HCT116 (cell line): Measurements from ENCODE around the gene ADGRB3. TPM values are rescaled to one million over a fixed set of nuclear protein-coding genes. Genes with fewer than 3 reads are reported as not detected.

Experiments used
- ATAC-seq: fragments of 200-7000 bp; cut with Tn5 transposase; 2 replicates; pipeline ENCODE4 v1.9.1; 2020; ENCODE audit warnings: mild to moderate bottlenecking, moderate library complexity
- BruUV-seq: library from RNA; stranded (reverse); fragments of 400-500 nt; replicated peaks from 2 replicates; lab custom pipeline; 2021; lab: Mats Ljungman, UMichigan
- CTCF ChIA-PET: fragments of 300-600 bp; sonication (Branson Sonifier 250); formaldehyde crosslinking; loops from one replicate; lab custom pipeline; 2021; ENCODE audit warnings: antibody characterized with exemption; lab: Charles Lee
- POLR2A ChIA-PET: fragments of 300-600, 350-600 bp; sonication (Branson Sonifier 250); formaldehyde crosslinking; loops from one replicate; lab custom pipeline; 2021; ENCODE audit warnings: antibody characterized with exemption; lab: Charles Lee
- RAD21 ChIA-PET, 2 experiments: fragments of 300-600 bp; sonication (Branson Sonifier 250); formaldehyde crosslinking; loops; one replicate each; lab custom pipeline; 2023; ENCODE audit warnings: low total read pairs in 2 of 2; ENCODE audit not compliant: uncharacterized antibody in 2 of 2, unreplicated experiment in 2 of 2, low non-redundant PET in 1 of 2; lab: Charles Lee
- DNase-seq: peaks from one replicate; pipeline ENCODE4 v3.0.0-alpha.2; 2010; ENCODE audit warnings: low read depth, low spot score
- H2AFZ ChIP-seq: fragments of 200-600 bp; shearing (Covaris generic), sonication (generic); 2 replicates; pipeline ENCODE4 v1.6.1; 2017; ENCODE audit warnings: low read depth, mixed run types, mixed read lengths, antibody characterized with exemption, low read length; ENCODE audit not compliant: poor library complexity, severe bottlenecking
- H3K27ac ChIP-seq: 2 replicates; pipeline ENCODE4 v1.5.1; 2012; ENCODE audit warnings: low read depth, low read length
- H3K27me3 ChIP-seq: fragments of 200-600 bp; sonication (generic); 2 replicates; pipeline ENCODE4 v1.6.1; 2016; ENCODE audit warnings: mixed run types, low read length, mixed read lengths; ENCODE audit not compliant: insufficient read depth
- H3K36me3 ChIP-seq, 2 experiments: fragments of 200-500 bp in 1 of 2; fragments of 200-600 bp in 1 of 2; sonication (Bioruptor generic) in 1 of 2; sonication (generic) in 1 of 2; 2 replicates each; pipeline versions ENCODE4 v1.5.1 to v1.6.1; 2014 to 2016; ENCODE audit warnings: low read length in 2 of 2, inconsistent platforms in 1 of 2, mixed read lengths in 1 of 2, mixed run types in 1 of 2; ENCODE audit not compliant: insufficient read depth in 2 of 2, control insufficient read depth in 1 of 2
- H3K4me1 ChIP-seq, 2 experiments: fragments of 200-600 bp in 1 of 2; sonication (generic) in 1 of 2; 2 replicates each; pipeline versions ENCODE4 v1.5.1 to v1.6.1; 2012 to 2017; ENCODE audit warnings: low read length in 2 of 2, inconsistent platforms in 1 of 2, mild to moderate bottlenecking in 1 of 2, mixed read lengths in 1 of 2, mixed run types in 1 of 2, moderate library complexity in 1 of 2; ENCODE audit not compliant: insufficient read depth in 2 of 2, control insufficient read depth in 1 of 2
- H3K4me2 ChIP-seq: fragments of 200-600 bp; sonication (generic); 2 replicates; pipeline ENCODE4 v1.6.1; 2017; ENCODE audit warnings: mixed run types, low read length, mixed read lengths
- H3K4me3 ChIP-seq, 2 experiments: fragments of 200-600 bp in 1 of 2; sonication (generic) in 1 of 2; replicated peaks in 1 of 2; 2 replicates each; pipeline ENCODE4 v1.5.1; 2011 to 2016; ENCODE audit warnings: low read length in 2 of 2, control low read depth in 1 of 2, low read depth in 1 of 2, mild to moderate bottlenecking in 1 of 2, mixed read lengths in 1 of 2, mixed run types in 1 of 2
- H3K79me2 ChIP-seq: fragments of 200-600 bp; sonication (generic); 2 replicates; pipeline ENCODE4 v1.6.1; 2017; ENCODE audit warnings: mild to moderate bottlenecking, mixed run types, low read length, moderate library complexity, mixed read lengths; ENCODE audit not compliant: insufficient read depth
- H3K9ac ChIP-seq: fragments of 200-600 bp; sonication (generic); 2 replicates; pipeline ENCODE4 v1.6.1; 2016; ENCODE audit warnings: low read length, mixed read lengths
- H3K9me2 ChIP-seq: fragments of 200-600 bp; sonication (generic), shearing (Covaris generic); 2 replicates; pipeline ENCODE4 v1.6.1; 2017; ENCODE audit warnings: mixed run types, mild to moderate bottlenecking, moderate library complexity; ENCODE audit not compliant: insufficient read depth
- H3K9me3 ChIP-seq, 2 experiments: fragments of 200-500 bp in 1 of 2; fragments of 200-600 bp in 1 of 2; sonication (Bioruptor generic) in 1 of 2; sonication (generic) in 1 of 2; 2 replicates each; pipeline ENCODE4 v1.6.1; 2014 to 2017; ENCODE audit warnings: low read length in 2 of 2, mixed read lengths in 2 of 2, inconsistent platforms in 1 of 2, low read depth in 1 of 2, mild to moderate bottlenecking in 1 of 2, mixed run types in 1 of 2, moderate library complexity in 1 of 2; ENCODE audit not compliant: control insufficient read depth in 1 of 2, insufficient read depth in 1 of 2
- H4K20me1 ChIP-seq: fragments of 200-600 bp; sonication (generic), shearing (Covaris generic); 2 replicates; pipeline ENCODE4 v1.6.1; 2017; ENCODE audit warnings: mixed run types, mild to moderate bottlenecking, moderate library complexity; ENCODE audit not compliant: insufficient read depth
- CBX3 ChIP-seq: IDR thresholded peaks from 2 replicates; pipeline ENCODE4 v1.6.1; 2012; ENCODE audit warnings: low read depth
- EGR1 ChIP-seq: IDR thresholded peaks from 2 replicates; pipeline ENCODE4 v1.6.1; 2012; ENCODE audit warnings: low read depth
- EZH2 ChIP-seq: fragments of 200-600 bp; sonication (generic); IDR thresholded peaks from 2 replicates; pipeline ENCODE4 v1.6.1; 2017; ENCODE audit warnings: antibody characterized with exemption, mixed run types
- EZH2phosphoT487 ChIP-seq: fragments of 200-600 bp; IDR thresholded peaks from 2 replicates; pipeline ENCODE4 v1.6.1; 2018; ENCODE audit warnings: antibody characterized with exemption, borderline replicate concordance
- FOSL1 ChIP-seq: IDR thresholded peaks from 2 replicates; pipeline ENCODE4 v1.6.1; 2012; ENCODE audit warnings: low read depth
- POLR2A ChIP-seq: IDR thresholded peaks from 2 replicates; pipeline ENCODE4 v1.7.0; 2011; ENCODE audit warnings: borderline replicate concordance; ENCODE audit not compliant: insufficient read depth, insufficient read length; ENCODE audit errors: extremely low read depth
- POLR2AphosphoS5 ChIP-seq: IDR thresholded peaks from 2 replicates; pipeline ENCODE4 v1.6.1; 2011; ENCODE audit warnings: mild to moderate bottlenecking, low read depth, low read length, moderate library complexity
- TCF7L2 ChIP-seq: IDR thresholded peaks from 2 replicates; pipeline ENCODE4 v1.7.0; 2011; ENCODE audit warnings: borderline replicate concordance, inconsistent platforms; ENCODE audit not compliant: insufficient read depth, insufficient read length; ENCODE audit errors: extremely low read depth
- YY1 ChIP-seq: IDR thresholded peaks from 2 replicates; pipeline ENCODE4 v1.6.1; 2011; ENCODE audit warnings: low read length, low read depth, moderate library complexity, mild to moderate bottlenecking; ENCODE audit not compliant: insufficient replicate concordance; ENCODE audit errors: extremely low read depth
- ZFX ChIP-seq: fragments of 450-650 bp; IDR thresholded peaks from 2 replicates; pipeline ENCODE4 v1.6.1; 2017
- intact Hi-C: fragments of 100-400 bp; cut with micrococcal nuclease; formaldehyde crosslinking; loops from 2 replicates; pipeline ENCODE4 v1.10.0; 2022
- total RNA-seq: library from RNA; stranded (reverse); gene quantifications from one replicate; pipeline ENCODE4 v1.2.1, GENCODE V29; 2021; ENCODE audit not compliant: unreplicated experiment
- TF ChIP-seq, protein P1 (sequence below): IDR thresholded peaks from 2 replicates; pipeline ENCODE4 v1.6.1; 2011; ENCODE audit warnings: mild to moderate bottlenecking, low read length, moderate library complexity; ENCODE audit not compliant: insufficient replicate concordance; ENCODE audit errors: extremely low read depth
- TF ChIP-seq, protein P2 (sequence below): IDR thresholded peaks from 2 replicates; pipeline ENCODE4 v1.6.1; 2012
- TF ChIP-seq, protein P3 (sequence below), 3 experiments: fragments of 200-600 bp in 1 of 3; sonication (generic) in 1 of 3; IDR thresholded peaks in 2 of 3; conservative IDR thresholded peaks in 1 of 3; 2 replicates each; pipeline ENCODE4 v1.5.1; 2012 to 2017; ENCODE audit warnings: low read depth in 2 of 3, low read length in 2 of 3, antibody characterized with exemption in 1 of 3, borderline replicate concordance in 1 of 3, control low read depth in 1 of 3, mild to moderate bottlenecking in 1 of 3, mixed read lengths in 1 of 3, mixed run types in 1 of 3, moderate library complexity in 1 of 3; ENCODE audit not compliant: insufficient read depth in 1 of 3
- TF ChIP-seq, protein P4 (sequence below): IDR thresholded peaks from 2 replicates; pipeline ENCODE4 v1.6.1; 2012

ADGRB3 gene
- total RNA-seq, 1 experiment from 2014 or later, result not detected

DNA sequence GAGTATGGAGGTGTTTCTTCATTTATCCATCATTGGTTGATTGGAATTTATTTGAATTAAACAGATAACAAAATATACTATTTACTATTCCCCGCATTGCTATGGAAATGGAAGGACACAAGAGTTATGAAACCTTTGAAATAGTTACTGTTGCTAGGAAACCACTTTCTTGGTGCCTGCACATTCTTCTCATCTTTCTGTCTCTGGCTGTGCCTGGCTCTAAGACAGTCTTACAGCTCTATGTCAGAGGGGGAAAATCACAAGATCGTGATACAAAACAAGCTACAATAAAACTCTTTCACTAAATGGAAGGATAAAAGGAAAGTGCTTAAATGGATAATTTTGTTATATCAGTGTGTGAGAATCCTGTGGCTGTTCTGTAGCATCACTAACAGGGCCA, 708.8 kb downstream of the ADGRB3 start:
- TF ChIP-seq, protein P1, sequence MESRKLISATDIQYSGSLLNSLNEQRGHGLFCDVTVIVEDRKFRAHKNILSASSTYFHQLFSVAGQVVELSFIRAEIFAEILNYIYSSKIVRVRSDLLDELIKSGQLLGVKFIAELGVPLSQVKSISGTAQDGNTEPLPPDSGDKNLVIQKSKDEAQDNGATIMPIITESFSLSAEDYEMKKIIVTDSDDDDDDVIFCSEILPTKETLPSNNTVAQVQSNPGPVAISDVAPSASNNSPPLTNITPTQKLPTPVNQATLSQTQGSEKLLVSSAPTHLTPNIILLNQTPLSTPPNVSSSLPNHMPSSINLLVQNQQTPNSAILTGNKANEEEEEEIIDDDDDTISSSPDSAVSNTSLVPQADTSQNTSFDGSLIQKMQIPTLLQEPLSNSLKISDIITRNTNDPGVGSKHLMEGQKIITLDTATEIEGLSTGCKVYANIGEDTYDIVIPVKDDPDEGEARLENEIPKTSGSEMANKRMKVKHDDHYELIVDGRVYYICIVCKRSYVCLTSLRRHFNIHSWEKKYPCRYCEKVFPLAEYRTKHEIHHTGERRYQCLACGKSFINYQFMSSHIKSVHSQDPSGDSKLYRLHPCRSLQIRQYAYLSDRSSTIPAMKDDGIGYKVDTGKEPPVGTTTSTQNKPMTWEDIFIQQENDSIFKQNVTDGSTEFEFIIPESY, result no peak
- ATAC-seq (no peak), DNase-seq (no peak)
- Histone ChIP-seq H3K27me3 (no peaks in the 10 kb centered on the region), H3K79me2 (no peaks in the 10 kb centered on the region), H3K36me3 (no peaks in the 10 kb centered on the region), H3K27ac (no peak overlapping the region), H3K9ac (no peak overlapping the region), H3K4me3 (no peak overlapping the region), H3K4me2 (no peak overlapping the region), H3K9me3 (peaks cover 3 to 14% of the 10 kb centered on the region in 2 experiments; a peak in 2 of 4 replicates), H2AFZ (no peak overlapping the region), H4K20me1 (no peaks in the 10 kb centered on the region), H3K9me2 (no peaks in the 10 kb centered on the region), H3K4me1 (no peaks in the 10 kb centered on the region)
- CTCF ChIA-PET, result no interaction called here
- RAD21 ChIA-PET, result no interaction called here
- intact Hi-C loops, result no loop called here
- POLR2A ChIA-PET, result no interaction called here
- no TSS peak for BruUV-seq

DNA sequence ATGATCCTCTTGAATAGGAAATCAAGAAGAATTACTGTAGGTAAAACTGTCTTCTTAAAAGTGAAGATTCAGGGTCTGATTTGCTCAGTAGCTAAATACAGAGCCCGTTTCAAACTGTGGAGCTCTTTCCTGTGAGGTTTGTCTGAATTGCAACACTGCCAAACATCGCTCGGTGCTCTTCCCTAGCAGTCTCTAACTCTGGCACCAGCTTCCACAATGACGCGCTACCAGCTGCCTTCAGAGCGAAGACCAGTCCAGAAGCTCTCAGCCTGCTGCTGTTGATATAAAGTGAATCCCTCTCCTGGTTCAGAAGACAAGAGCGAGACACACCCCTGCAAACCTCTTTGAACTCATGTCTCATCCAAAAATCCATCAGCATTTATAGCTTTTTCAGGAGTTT, 714.7 kb downstream of the ADGRB3 start:
- DNase-seq, result no peak
- Histone ChIP-seq H3K9me2 (no peaks in the 10 kb centered on the region), H4K20me1 (no peaks in the 10 kb centered on the region), H3K9ac (no peak overlapping the region), H3K27ac (no peak overlapping the region), H3K4me3 (no peak overlapping the region), H3K4me2 (no peak overlapping the region), H3K79me2 (no peaks in the 10 kb centered on the region), H3K27me3 (no peaks in the 10 kb centered on the region), H3K9me3 (no peaks in the 10 kb centered on the region; a peak in 1 of 4 replicates), H2AFZ (no peak overlapping the region), H3K4me1 (no peaks in the 10 kb centered on the region), H3K36me3 (no peaks in the 10 kb centered on the region)
- no peak for ATAC-seq
- ChIA-PET CTCF (no interaction called here), RAD21 (no interaction called here), POLR2A (no interaction called here)
- BruUV-seq, result no TSS peak
- intact Hi-C loops, result no loop called here
- TF ChIP-seq, protein P2, sequence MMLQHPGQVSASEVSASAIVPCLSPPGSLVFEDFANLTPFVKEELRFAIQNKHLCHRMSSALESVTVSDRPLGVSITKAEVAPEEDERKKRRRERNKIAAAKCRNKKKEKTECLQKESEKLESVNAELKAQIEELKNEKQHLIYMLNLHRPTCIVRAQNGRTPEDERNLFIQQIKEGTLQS, result no peak
- TF ChIP-seq EZH2 (no peak), FOSL1 (no peak), POLR2A (no peak), CBX3 (no peak), YY1 (no peak), EGR1 (no peak), TCF7L2 (no peak), EZH2phosphoT487 (no peak), ZFX (no peak), POLR2AphosphoS5 (no peak)
- TF ChIP-seq, protein P1, result no peak
- TF ChIP-seq, protein P3, sequence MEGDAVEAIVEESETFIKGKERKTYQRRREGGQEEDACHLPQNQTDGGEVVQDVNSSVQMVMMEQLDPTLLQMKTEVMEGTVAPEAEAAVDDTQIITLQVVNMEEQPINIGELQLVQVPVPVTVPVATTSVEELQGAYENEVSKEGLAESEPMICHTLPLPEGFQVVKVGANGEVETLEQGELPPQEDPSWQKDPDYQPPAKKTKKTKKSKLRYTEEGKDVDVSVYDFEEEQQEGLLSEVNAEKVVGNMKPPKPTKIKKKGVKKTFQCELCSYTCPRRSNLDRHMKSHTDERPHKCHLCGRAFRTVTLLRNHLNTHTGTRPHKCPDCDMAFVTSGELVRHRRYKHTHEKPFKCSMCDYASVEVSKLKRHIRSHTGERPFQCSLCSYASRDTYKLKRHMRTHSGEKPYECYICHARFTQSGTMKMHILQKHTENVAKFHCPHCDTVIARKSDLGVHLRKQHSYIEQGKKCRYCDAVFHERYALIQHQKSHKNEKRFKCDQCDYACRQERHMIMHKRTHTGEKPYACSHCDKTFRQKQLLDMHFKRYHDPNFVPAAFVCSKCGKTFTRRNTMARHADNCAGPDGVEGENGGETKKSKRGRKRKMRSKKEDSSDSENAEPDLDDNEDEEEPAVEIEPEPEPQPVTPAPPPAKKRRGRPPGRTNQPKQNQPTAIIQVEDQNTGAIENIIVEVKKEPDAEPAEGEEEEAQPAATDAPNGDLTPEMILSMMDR (IDR thresholded peaks at IDR 0.05 in 2 of 3, conservative IDR thresholded peaks at IDR 0.05 in 1 of 3; ENCODE audit: borderline replicate concordance in 1 of 3, insufficient read depth in 1 of 3, low read depth in 2 of 3, low read length in 2 of 3), result no peak
- TF ChIP-seq, protein P4, sequence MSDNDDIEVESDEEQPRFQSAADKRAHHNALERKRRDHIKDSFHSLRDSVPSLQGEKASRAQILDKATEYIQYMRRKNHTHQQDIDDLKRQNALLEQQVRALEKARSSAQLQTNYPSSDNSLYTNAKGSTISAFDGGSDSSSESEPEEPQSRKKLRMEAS, result no peak
